Stimulated activated naive CD8-positive, alpha-beta T cell treated with anti-CD3 and anti-CD28 coated beads, Interleukin-15, Interleukin-2, amounts not matched to agents 100 ng/mL and 50 ng/mL, for 24 hours (primary cell): Measurements from ENCODE around the gene LAMTOR1.

Experiments used
- H3K27ac Mint-ChIP-seq: one replicate; pipeline ENCODE4 v1.8.0; 2021; ENCODE audit warnings: mild to moderate bottlenecking, mixed read lengths
- H3K27me3 Mint-ChIP-seq: one replicate; pipeline ENCODE4 v1.8.0; 2021; ENCODE audit warnings: mixed read lengths
- H3K36me3 Mint-ChIP-seq: one replicate; pipeline ENCODE4 v1.8.0; 2021; ENCODE audit warnings: low read depth, mixed read lengths
- H3K4me1 Mint-ChIP-seq: one replicate; pipeline ENCODE4 v1.8.0; 2021; ENCODE audit warnings: low read depth, mixed read lengths
- H3K4me3 Mint-ChIP-seq: one replicate; pipeline ENCODE4 v1.8.0; 2021; ENCODE audit warnings: mild to moderate bottlenecking, mixed read lengths
- H3K9me3 Mint-ChIP-seq: one replicate; pipeline ENCODE4 v1.8.0; 2021; ENCODE audit warnings: mixed read lengths

LAMTOR1 gene

GRCh38 chr11:72080326-72081183 lies 22.5 kb downstream of the LAMTOR1 start, which contains the start of the genes LRRC51 and NUMA1:
TSS of gene LRRC51 (plus strand) at chr11:72080850. CDS start at chr11:72089084, 8,234 bp downstream.
TSS of gene NUMA1 (minus strand) at chr11:72080542. CDS start at chr11:72035943, 44,599 bp downstream.
- Mint-ChIP-seq H3K9me3 (no peaks in the 10 kb centered on the region), H3K4me3 (peak within 1 kb of the TSS; percentile 85), H3K4me1 (peaks cover 45% of the 10 kb centered on the region), H3K27ac (peak within 1 kb of the TSS; percentile 97), H3K36me3 (peaks cover 3% of the 10 kb centered on the region), H3K27me3 (no peaks in the 10 kb centered on the region)

GRCh38 chr11:72079819-72080325 lies 23.2 kb downstream of the LAMTOR1 start:
- no peaks in the 10 kb centered on the region for H3K27me3 Mint-ChIP-seq
- peak overlapping the region; percentile 85 for H3K4me3 Mint-ChIP-seq
- no peaks in the 10 kb centered on the region for H3K9me3 Mint-ChIP-seq
- peaks cover 45% of the 10 kb centered on the region for H3K4me1 Mint-ChIP-seq
- H3K36me3 Mint-ChIP-seq, result peaks cover 4% of the 10 kb centered on the region
- H3K27ac Mint-ChIP-seq, result peak overlapping the region; percentile 92

- Mint-ChIP-seq H3K27ac (peak overlapping the region; percentile 7), H3K4me1 (peaks cover 46% of the 10 kb centered on the region), H3K4me3 (peak overlapping the region; percentile 85), H3K36me3 (peaks cover 6% of the 10 kb centered on the region), H3K27me3 (no peaks in the 10 kb centered on the region), H3K9me3 (no peaks in the 10 kb centered on the region)
Observed at GRCh38 chr11:72078477-72078876, 24.6 kb downstream of the LAMTOR1 start.

DNA sequence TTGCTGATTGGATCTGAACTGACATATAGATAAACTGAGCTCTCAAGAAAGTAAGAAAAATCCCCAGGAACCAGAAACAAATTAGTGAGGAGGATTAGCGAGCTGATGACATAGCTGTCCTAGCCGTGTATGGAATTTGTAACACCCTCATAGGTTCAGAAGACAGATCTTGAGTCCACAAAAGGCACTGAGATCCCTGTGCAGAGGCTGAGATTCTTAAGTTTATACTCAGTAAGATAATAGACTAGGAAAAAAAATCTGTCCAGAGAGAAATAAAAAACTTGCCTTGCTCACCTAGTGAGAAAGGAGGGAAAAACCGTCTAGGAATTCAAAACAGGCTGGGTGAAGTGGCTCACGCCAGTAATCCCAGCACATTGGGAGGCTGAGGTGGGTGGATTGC lies 27.3 kb downstream of the LAMTOR1 start:
- Mint-ChIP-seq H3K4me3 (no peak overlapping the region), H3K27me3 (no peaks in the 10 kb centered on the region), H3K4me1 (peaks cover 52% of the 10 kb centered on the region), H3K27ac (no peak overlapping the region), H3K36me3 (peaks cover 10% of the 10 kb centered on the region), H3K9me3 (no peaks in the 10 kb centered on the region)

DNA sequence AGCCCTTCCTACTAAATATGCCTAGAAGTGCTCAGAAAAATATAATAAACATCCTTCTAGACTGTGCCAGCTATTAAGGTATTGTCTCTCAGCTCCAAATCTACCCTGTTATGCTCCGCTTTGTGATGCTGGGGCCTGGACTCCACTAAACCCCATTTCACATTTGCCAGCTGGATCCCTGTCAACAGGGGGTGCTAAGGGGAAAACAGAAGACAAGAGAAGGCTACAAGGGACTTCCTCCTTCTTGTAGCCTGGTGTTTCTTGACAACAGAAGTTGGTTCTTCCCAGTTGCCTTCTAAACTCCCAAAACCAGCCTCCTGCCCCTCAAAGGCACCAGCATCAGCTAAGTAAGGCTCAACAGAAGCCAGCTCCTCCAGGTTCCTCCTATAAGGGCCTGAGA lies 28.0 kb downstream of the LAMTOR1 start:
- Mint-ChIP-seq H3K27me3 (no peaks in the 10 kb centered on the region), H3K4me3 (no peak overlapping the region), H3K9me3 (no peaks in the 10 kb centered on the region), H3K27ac (no peak overlapping the region), H3K36me3 (peaks cover 14% of the 10 kb centered on the region), H3K4me1 (peaks cover 52% of the 10 kb centered on the region)

- no peaks in the 10 kb centered on the region for H3K9me3 Mint-ChIP-seq
- no peaks in the 10 kb centered on the region for H3K27me3 Mint-ChIP-seq
- peaks cover 35% of the 10 kb centered on the region for H3K36me3 Mint-ChIP-seq
- H3K4me3 Mint-ChIP-seq, result no peak overlapping the region
- H3K4me1 Mint-ChIP-seq, result peaks cover 57% of the 10 kb centered on the region
- no peak overlapping the region for H3K27ac Mint-ChIP-seq
Observed at GRCh38 chr11:72072348-72072747, 30.7 kb downstream of the LAMTOR1 start.

DNA sequence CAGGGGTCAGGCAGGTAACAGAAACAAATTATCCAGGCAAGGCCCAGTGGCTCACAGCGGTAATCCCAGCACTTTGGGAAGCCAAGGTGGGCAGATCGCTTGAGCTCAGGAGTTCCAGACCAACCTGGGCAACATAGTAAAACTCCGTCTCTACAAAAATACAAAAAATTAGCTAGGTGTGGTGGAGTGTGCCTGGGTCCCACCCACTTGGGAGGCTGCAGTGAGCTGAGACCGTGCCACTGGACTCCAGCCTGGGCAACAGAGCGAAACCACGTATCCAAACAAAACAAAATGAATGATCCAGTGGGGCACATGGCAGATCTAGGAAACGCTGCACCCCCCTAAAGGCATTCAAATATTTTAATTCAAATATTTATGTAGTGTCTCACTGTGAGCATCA lies 32.6 kb downstream of the LAMTOR1 start:
- Mint-ChIP-seq H3K4me3 (no peak overlapping the region), H3K4me1 (peaks cover 51% of the 10 kb centered on the region), H3K36me3 (peaks cover 47% of the 10 kb centered on the region), H3K27ac (peak overlapping the region; percentile 0), H3K27me3 (no peaks in the 10 kb centered on the region), H3K9me3 (no peaks in the 10 kb centered on the region)

- H3K4me3 Mint-ChIP-seq, result peak overlapping the region; percentile 14
- no peaks in the 10 kb centered on the region for H3K9me3 Mint-ChIP-seq
- H3K27me3 Mint-ChIP-seq, result no peaks in the 10 kb centered on the region
- peaks cover 48% of the 10 kb centered on the region for H3K36me3 Mint-ChIP-seq
- H3K4me1 Mint-ChIP-seq, result peaks cover 51% of the 10 kb centered on the region
- H3K27ac Mint-ChIP-seq, result peak overlapping the region; percentile 33
Observed at GRCh38 chr11:72069787-72070251, 33.3 kb downstream of the LAMTOR1 start.

- H3K9me3 Mint-ChIP-seq, result no peaks in the 10 kb centered on the region
- H3K27ac Mint-ChIP-seq, result peak overlapping the region; percentile 33
- H3K36me3 Mint-ChIP-seq, result peaks cover 48% of the 10 kb centered on the region
- H3K27me3 Mint-ChIP-seq, result no peaks in the 10 kb centered on the region
- H3K4me3 Mint-ChIP-seq, result peak overlapping the region; percentile 14
- H3K4me1 Mint-ChIP-seq, result peaks cover 51% of the 10 kb centered on the region
Observed at GRCh38 chr11:72069200-72069599, 33.9 kb downstream of the LAMTOR1 start.

GRCh38 chr11:72067676-72068075 lies 35.4 kb downstream of the LAMTOR1 start:
- Mint-ChIP-seq H3K4me1 (peaks cover 46% of the 10 kb centered on the region), H3K36me3 (peaks cover 48% of the 10 kb centered on the region), H3K4me3 (no peak overlapping the region), H3K27me3 (no peaks in the 10 kb centered on the region), H3K9me3 (no peaks in the 10 kb centered on the region), H3K27ac (no peak overlapping the region)

- Mint-ChIP-seq H3K9me3 (no peaks in the 10 kb centered on the region), H3K27me3 (no peaks in the 10 kb centered on the region), H3K27ac (no peak overlapping the region), H3K4me3 (no peak overlapping the region), H3K36me3 (peaks cover 51% of the 10 kb centered on the region), H3K4me1 (peaks cover 42% of the 10 kb centered on the region)
Observed at GRCh38 chr11:72067266-72067665, 35.8 kb downstream of the LAMTOR1 start.

- Mint-ChIP-seq H3K27me3 (no peaks in the 10 kb centered on the region), H3K4me3 (no peak overlapping the region), H3K27ac (no peak overlapping the region), H3K36me3 (peaks cover 55% of the 10 kb centered on the region), H3K4me1 (peaks cover 39% of the 10 kb centered on the region), H3K9me3 (no peaks in the 10 kb centered on the region)
Observed at GRCh38 chr11:72066855-72067254, 36.2 kb downstream of the LAMTOR1 start.

- Mint-ChIP-seq H3K4me3 (no peak overlapping the region), H3K36me3 (peaks cover 39% of the 10 kb centered on the region), H3K27me3 (no peaks in the 10 kb centered on the region), H3K27ac (no peak overlapping the region), H3K9me3 (no peaks in the 10 kb centered on the region), H3K4me1 (peaks cover 4% of the 10 kb centered on the region)
Observed at GRCh38 chr11:72061739-72062396, 41.2 kb downstream of the LAMTOR1 start.

DNA sequence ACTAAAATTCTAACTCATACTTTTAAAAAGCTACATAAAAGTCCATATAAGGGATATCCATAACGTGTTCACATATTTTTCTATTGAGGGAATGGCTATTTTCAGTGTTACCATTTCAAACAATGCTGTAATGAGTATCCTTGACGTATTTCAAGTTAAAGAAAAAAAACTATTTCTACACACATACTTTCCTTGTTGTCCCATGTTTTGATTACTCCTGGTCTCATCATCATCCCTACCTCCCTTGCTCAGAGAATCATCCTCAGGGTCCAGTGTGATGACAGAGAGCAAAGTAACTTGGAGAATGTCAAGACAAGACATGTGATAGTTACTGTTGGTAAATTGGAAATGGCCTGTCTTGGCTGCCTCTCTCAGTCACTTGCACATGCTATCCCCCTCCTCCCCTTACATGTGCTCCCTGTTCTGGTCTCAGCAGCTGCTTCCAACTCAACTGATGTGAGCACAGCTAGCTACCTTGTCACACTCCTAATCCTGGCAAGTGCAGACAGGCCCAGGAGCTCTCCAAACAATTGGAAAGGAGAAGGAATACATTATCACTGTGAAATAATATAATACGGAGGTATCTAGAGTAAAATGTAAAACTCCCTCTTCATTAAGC lies 44.6 kb downstream of the LAMTOR1 start:
- Mint-ChIP-seq H3K9me3 (no peaks in the 10 kb centered on the region), H3K36me3 (peaks cover 27% of the 10 kb centered on the region), H3K27ac (no peak overlapping the region), H3K4me3 (no peak overlapping the region), H3K4me1 (peaks cover 4% of the 10 kb centered on the region), H3K27me3 (no peaks in the 10 kb centered on the region)
